SK-N-MC (cell line): Measurements from ENCODE around the gene ZDHHC20.

Experiments
- EZH2 ChIP-seq: fragments of 200-600 bp; sonication (generic); IDR thresholded peaks from one replicate; pipeline ENCODE4 v1.6.1; 2017; ENCODE audit warnings: antibody characterized with exemption
- POLR2AphosphoS5 ChIP-seq: IDR thresholded peaks from 2 replicates; pipeline ENCODE4 v1.6.1; 2012; ENCODE audit warnings: mild to moderate bottlenecking, low read depth, low read length, borderline replicate concordance

- no peak for TF ChIP-seq EZH2
- TF ChIP-seq POLR2AphosphoS5: no peak
Measured at GRCh38 chr13:21434588-21434987, 24.5 kb downstream of the ZDHHC20 start.
